GM19372 (cell line): ENCODE measurements around the gene SGTA.
"Not testable (repeated sequence)": the region's sequence is repeated elsewhere in the genome, so short reads cannot be mapped to it uniquely, and the experiment has no call there.

Experiments used
- ATAC-seq: cut with Tn5 transposase; IDR thresholded peaks from one replicate; pipeline ENCODE4 v1.9.1; 2021; ENCODE audit warnings: mild to moderate bottlenecking, low read depth, moderate library complexity; ENCODE audit not compliant: unreplicated experiment

Gene SGTA

DNA sequence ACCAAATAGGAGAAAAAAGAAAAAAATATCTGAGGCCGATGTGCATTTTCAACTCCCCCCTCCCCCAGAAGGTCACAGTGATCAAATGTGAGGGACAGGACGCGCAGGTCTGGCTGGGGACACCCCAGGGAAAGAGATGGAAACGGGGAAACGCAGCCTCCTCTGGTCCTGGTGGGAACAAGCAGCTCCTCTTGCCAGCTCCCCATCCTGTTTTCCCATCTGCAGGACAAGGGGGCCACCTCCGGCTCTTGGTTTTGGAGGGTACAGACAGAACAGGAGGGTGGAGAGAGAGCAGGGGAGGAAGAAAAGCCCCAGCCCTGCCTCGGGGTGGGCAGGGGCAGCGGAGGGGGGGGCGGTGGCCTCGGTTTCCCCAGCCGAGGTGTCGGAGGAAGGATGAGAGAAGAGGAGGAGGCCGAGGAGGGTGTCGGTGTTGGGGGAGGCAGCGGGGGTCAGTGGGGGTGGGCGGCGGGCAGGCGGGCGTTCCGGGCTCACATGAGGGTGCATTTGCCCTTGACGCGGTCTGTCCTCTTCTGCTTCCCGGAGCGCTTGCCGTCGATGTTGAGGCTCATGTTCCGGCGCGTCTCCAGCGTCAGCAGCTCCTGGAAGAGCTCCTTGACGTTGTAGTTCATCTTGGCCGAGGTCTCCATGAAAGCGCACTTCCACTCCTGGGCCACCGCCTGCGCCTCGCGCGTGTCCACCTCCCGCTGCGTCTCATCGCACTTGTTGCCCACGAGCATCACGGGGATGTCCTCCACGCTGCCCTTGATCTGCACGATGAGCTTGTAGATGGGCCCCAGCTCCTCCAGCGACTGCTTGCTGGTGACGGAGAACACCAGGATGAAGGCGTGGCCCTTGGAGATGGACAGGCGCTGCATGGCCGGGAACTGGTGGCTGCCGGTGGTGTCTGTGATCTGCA is 66.1 kb downstream of the SGTA start:
- no peak for ATAC-seq

DNA sequence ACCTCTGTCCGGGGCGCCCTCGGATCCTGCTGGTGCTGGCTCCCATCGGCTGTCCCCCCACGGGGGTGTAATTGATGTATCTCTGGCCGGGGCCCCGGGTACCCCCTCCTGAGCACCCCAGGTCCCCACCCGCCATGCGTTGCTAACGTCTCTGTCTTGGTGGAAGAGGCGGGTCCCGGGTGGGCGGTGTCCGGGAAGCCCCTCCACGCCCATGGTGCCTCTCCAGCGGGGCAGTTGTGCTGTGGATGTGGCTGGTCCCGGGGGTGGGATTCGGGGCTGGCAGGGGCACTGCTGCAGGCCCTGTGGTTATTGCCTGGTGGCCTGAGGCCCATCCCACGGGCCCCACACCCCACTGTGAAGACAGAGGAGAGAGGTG is 66.8 kb downstream of the SGTA start:
- no peak for ATAC-seq

DNA sequence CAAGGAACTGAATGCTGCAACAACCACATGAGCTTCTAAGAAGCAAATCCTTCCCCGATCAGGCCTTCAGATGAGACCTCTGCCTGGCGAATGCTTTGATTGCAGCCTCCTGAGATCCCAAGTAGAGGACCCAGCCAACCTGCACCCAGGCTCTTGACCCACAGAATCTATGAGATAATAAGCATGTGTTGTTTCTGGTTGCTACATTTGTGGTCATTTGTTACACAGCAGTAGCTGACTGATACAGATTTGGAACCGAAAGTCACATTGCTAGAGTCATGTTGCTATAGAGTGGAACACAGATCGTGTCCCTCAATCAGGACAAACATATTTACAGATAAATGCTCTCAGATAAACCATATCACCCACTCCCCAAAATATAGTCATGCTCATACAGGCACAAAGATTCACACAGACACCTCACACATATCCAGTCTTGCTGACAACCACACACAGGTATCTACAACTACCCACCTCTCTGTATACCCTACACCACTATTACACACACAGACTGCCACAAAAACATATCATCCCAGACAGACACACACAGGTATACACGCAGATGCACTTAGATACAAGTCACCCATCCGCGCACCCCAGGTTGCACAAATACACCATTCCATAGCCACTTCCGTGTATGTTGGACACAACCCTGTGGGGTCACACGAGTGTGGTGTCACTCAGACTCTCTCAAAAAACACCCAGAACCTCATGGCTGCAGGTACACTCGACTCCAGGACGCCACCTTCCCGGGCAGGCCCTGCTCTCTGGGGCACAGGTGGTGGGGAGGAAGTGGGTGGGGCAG is 67.4 kb downstream of the SGTA start:
- no peak for ATAC-seq

DNA sequence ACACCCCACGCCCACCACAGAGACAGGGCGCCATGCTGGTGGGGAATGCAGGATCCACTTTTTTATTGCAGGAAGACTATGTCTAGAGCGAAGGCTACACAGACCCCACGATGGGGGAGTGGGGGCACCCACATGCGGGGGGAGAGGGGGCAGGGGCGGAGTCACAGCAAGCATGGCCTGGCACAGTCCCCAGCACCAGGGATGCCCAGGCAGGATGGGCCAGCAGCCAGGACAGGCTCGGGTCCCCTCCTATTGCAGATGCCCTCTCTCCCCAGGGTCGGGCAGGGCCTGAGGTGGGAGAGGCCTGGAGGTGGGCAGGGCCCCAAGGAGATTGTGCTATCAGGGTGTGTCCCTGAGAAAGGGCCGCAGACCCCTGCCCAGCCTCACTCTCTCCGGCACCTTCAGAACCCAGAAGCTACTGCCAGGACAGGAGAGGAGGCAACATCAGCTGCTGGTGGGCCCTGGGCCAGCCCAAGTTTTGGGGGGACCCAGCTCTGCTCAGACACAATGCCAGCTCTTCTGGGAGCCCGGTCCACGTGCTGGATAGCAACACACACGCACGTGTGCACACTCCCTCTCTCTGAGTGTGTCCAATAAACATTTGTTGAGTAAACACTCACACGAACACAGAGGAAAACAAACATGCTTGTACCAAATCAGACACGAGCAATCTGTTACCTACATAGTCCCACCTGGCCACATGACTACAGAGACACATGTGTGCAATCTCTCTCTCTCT is 68.4 kb downstream of the SGTA start:
- ATAC-seq, result no peak

DNA sequence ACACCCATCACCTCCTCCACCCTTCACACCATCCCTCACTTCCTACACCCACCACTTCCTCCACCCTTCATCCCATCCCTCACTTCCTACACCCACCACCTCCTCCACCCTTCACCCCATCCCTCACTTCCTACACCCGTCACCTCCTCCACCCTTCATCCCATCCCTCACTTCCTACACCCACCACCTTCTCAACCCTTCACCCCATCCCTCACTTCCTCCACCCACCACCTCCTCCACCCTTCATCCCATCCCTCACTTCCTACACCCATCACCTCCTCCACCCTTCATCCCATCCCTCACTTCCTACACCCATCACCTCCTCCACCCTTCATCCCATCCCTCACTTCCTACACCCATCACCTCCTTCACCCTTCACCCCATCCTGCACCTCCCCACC is 69.0 kb downstream of the SGTA start:
- ATAC-seq, result not testable (repeated sequence)

DNA sequence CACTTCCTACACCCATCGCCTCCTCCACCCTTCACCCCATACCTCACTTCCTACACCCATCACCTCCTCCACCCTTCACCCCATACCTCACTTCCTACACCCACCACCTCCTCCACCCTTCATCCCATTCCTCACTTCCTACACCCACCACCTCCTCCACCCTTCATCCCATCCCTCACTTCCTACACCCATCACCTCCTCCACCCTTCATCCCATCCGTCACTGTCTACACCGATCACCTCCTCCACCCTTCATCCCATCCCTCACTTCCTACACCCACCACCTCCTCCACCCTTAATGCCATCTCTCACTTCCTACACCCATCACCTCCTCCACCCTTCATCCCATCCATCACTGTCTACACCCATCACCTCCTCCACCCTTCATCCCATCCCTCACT is 69.9 kb downstream of the SGTA start:
- ATAC-seq, result not testable (repeated sequence)

DNA sequence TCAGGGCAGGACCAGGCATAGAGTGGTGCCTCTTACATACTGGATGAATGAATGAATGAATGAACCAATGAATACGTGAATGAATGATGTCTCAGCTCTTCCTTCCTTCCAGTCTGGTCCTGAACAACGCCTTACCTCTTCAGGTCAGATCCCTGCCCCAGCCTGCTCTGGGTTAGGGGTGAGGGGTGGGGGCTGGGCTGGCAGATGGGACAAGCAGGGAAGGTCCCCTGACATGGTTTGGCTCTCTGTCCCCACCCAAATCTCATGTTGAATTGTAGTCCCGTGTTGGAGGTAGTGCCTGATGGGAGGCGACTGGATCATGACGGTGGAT is 71.2 kb downstream of the SGTA start:
- no peak for ATAC-seq

DNA sequence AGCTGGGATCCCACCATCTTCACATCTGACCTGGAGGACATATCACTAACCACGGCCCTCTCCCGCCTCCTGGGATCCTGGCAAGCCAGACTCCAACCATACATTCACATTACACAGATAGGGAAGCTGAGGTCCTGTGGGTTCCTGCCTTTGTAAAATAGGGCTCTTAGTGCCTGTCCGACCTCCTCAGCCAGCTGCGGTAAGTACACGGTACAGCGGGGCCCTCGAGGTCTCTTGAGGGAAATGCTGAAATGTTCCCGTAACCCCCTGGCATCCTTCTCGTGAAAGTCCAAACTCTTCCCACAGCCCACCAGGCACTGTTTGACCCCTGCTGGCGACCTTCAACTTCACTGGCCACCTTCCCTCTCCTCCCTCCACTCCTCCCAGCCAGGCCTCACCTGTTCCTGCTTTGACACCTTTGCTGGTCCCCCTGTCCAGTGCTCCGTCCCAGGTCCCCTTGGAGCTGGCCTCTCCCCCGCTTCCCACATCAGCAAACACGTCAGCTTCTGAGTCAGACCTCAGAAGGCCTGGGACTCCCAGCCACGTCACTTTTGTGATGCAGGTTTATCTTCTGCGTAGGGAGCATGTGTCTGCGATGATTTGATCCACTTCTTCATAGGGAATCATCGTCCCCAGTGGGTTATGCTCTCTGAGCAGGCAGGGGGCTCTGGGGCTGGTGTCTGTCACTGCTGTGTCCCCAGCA is 71.8 kb downstream of the SGTA start:
- no peak for ATAC-seq

DNA sequence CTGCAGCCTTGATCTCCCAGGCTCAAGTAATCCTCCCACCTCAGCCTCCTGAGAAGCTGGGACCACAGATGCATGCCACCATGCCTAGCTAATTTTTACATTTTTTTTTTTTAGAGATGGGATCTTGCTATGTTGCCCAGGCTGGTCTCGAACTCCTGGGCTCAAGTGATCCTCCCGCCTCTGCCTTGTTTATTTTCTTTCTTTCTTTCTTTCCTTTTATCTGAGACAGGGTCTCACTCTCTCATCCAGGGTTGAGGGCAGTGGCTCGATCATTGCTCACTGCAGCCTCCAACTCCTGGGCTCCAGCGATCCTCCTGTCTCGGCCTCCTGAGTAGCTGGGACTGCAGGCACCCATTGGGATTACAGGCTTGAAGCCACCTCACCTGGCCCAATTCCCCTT is 76.8 kb downstream of the SGTA start:
- no peak for ATAC-seq
